Dermis blood vessel endothelial cell (primary cell): ENCODE results near the gene AKT1. TPM values are rescaled to one million over a fixed set of nuclear protein-coding genes. Genes with fewer than 3 reads are reported as not detected.
"Not testable (repeated sequence)": the region's sequence is repeated elsewhere in the genome, so short reads cannot be mapped to it uniquely, and the experiment has no call there.

Source experiments
- DNase-seq: peaks from one replicate; pipeline ENCODE4 v3.0.0; 2010
- total RNA-seq: library from RNA; depleted of rRNA; stranded (reverse); fragments of >200 nt; gene quantifications from 2 replicates; pipeline ENCODE4 v1.2.3, GENCODE V29; 2014

Gene AKT1
- total RNA-seq, 1 donor from 2014 or later, result 163 TPM

GRCh38 chr14:104734991-104735779 is 60.4 kb downstream of the AKT1 start:
- no peak for DNase-seq

- no peak for DNase-seq
Observed at GRCh38 chr14:104734601-104734990, 61.0 kb downstream of the AKT1 start.

GRCh38 chr14:104734051-104734587 is 61.4 kb downstream of the AKT1 start:
- no peak for DNase-seq

GRCh38 chr14:104732931-104733681 is 62.4 kb downstream of the AKT1 start:
- DNase-seq, result no peak

GRCh38 chr14:104732355-104732804 is 63.2 kb downstream of the AKT1 start:
- DNase-seq, result peak; percentile 34

- peak; percentile 39 for DNase-seq
Observed at GRCh38 chr14:104731320-104732294, 63.9 kb downstream of the AKT1 start.

GRCh38 chr14:104730487-104730886 is 65.1 kb downstream of the AKT1 start:
- no peak for DNase-seq

GRCh38 chr14:104729835-104730181 is 65.7 kb downstream of the AKT1 start:
- DNase-seq, result no peak

GRCh38 chr14:104729176-104729834 is 66.2 kb downstream of the AKT1 start:
- not testable (repeated sequence) for DNase-seq

GRCh38 chr14:104728631-104729030 is 66.9 kb downstream of the AKT1 start:
- no peak for DNase-seq

GRCh38 chr14:104726600-104727451 is 68.7 kb downstream of the AKT1 start:
- DNase-seq, result peak; percentile 26

GRCh38 chr14:104725772-104726548 is 69.6 kb downstream of the AKT1 start:
- no peak for DNase-seq

GRCh38 chr14:104724981-104725771 is 70.4 kb downstream of the AKT1 start:
- peak; percentile 44 for DNase-seq

- peak; percentile 28 for DNase-seq
Observed at GRCh38 chr14:104724407-104724980, 71.1 kb downstream of the AKT1 start.

GRCh38 chr14:104723651-104724406 is 71.7 kb downstream of the AKT1 start, which contains the start of gene ADSS1:
ADSS1 (plus strand) TSS chr14:104724229; CDS start chr14:104724271, 42 bp downstream.
- DNase-seq, result peak; percentile 61

- DNase-seq, result no peak
Observed at GRCh38 chr14:104722938-104723650, 72.5 kb downstream of the AKT1 start.
